NCI-H2196 (cell line): ENCODE data around the gene TAGLN.
"Not testable (repeated sequence)": the region's sequence is repeated elsewhere in the genome, so short reads cannot be mapped to it uniquely, and the experiment has no call there.

Experiments
- DNase-seq: peaks from one replicate; lab custom pipeline; 2025; ENCODE audit not compliant: unreplicated experiment; lab: John Stamatoyannopoulos, UW

The TAGLN gene

DNA sequence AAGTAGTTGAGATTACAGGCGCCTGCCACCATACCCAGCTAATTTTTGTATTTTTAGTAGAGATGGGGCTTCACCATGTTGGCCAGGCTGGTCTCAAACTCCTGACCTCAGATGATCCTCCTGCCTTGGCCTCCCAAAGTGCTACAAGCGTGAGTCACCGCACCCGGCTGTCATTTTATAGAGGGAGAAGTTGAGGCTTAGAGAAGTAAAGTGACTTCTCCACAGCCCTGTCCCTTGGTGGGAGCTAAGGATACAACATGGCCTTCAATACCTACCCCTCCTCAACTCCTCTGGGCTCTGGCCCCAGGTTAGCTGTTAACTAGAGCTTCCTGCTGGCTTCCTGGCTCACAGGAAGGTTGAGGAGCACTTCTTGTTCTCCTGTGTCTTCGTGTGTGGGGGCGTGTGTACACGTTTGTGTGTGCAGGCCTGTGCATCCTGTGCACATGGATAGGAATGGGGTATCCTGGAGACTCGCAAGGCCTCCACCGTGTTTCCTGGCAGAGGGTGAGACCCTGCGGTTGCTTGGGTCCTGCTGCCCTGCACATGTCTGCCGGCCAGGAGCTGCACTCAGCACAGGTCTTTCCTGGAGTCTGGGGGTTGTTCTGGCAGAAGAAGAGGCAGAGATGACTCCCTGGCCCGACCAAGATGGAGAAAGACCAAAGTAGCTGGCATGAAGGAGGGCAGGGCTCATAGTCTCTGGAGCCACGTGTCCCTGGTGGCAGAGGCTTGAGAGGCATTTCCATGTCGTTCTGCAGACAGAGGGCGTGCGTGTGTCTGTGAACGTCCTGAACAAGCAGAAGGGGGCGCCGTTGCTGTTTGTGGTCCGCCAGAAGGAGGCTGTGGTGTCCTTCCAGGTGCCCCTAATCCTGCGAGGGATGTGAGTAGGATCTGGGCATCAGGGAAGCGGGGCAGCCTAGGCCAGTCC, 18.2 kb upstream of the TAGLN start:
- DNase-seq = peak; percentile 18

DNA sequence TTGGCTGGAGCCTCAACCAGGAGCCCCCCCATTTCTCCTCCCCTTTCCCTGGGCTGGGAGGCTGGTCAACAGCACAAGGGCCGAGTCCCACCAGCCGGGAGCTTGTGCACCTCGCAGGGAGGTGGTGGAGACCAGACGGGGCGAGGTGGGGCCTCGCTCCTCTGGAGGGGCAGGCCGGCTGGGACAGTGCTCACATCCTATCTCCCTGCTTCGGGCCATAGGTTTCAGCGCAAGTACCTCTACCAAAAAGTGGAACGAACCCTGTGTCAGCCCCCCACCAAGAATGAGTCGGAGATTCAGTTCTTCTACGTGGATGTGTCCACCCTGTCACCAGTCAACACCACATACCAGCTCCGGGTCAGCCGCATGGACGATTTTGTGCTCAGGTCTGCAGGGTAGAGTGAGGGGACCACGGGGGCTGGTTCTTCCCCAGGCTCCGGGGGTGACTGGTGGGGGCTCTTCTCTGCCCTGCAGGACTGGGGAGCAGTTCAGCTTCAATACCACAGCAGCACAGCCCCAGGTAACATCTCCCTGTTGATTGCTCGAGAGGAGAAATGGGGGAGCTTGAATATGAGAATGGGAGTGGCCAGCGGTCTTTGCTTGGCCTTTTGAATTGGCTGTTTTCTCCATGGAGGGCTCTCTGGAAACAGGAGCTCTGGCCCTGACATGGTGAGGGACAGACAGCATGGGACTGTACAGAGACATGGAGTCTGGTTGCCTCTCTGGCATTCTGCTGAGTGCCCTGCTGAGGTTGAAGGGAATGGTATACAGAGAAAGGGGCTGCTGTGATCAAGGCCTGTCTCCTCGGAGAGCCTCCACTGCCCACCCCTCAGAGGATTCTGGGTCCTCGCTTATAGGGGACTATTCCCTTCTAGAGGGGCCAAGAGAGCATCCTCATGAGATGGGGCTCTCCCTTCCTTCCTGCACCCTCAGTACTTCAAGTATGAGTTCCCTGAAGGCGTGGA, 17.3 kb upstream of the TAGLN start:
- DNase-seq = no peak

DNA sequence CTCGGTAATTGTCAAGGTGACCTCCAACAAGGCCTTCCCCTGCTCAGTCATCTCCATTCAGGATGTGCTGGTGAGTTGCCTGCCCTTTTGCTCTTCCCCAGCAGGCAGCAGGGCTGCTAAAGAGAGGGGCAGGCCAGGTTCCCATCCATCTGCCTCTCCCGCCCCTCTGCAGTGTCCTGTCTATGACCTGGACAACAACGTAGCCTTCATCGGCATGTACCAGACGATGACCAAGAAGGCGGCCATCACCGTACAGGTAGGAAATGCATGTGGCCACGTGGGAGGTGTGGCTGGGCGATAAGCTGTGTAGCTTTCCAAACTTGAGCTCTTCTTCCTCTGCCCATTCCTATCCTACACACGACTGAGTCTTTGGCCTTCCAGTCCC, 16.6 kb upstream of the TAGLN start:
- DNase-seq = no peak

DNA sequence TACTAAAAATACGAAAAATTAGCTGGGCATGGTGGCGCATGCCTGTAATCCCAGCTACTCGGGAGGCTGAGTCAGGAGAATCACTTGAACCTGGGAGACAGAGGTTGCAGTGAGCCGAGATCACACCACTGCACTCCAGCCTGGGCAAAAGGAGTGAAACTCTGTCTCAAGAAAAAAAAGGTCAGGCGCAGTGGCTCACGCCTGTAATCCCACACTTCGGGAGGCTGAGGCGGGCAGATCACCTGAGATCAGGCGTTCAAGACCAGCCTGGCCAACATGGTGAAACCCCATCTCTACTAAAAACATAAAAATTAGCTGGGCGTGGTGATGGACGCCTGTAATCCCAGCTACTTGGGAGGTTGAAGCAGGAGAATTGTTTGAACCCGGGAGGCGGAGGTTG, 16.0 kb upstream of the TAGLN start:
- not testable (repeated sequence) for DNase-seq

DNA sequence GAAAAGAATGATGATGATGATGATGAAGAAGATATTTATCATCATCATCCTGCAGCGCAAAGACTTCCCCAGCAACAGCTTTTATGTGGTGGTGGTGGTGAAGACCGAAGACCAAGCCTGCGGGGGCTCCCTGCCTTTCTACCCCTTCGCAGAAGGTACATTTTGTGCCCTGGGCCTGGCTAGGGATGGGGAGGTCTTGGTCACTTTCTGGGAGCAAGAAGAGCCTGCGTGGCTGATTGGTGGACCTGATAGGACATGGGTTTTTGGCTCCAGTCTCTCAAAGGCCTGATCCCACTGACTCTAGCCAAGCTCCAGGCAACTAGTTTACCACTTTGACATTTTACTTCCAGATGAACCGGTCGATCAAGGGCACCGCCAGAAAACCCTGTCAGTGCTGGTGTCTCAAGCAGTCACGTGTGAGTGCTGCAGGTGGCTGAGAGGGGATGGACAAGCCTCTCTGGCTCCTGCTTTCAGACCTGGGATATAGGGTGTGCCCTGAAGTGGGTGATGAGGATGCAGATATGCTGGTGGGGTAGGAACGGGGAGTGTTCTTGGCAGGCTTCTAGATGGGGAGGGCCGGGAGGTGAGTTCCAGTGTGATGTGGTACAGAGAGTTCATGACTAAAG, 15.3 kb upstream of the TAGLN start:
- no peak for DNase-seq

DNA sequence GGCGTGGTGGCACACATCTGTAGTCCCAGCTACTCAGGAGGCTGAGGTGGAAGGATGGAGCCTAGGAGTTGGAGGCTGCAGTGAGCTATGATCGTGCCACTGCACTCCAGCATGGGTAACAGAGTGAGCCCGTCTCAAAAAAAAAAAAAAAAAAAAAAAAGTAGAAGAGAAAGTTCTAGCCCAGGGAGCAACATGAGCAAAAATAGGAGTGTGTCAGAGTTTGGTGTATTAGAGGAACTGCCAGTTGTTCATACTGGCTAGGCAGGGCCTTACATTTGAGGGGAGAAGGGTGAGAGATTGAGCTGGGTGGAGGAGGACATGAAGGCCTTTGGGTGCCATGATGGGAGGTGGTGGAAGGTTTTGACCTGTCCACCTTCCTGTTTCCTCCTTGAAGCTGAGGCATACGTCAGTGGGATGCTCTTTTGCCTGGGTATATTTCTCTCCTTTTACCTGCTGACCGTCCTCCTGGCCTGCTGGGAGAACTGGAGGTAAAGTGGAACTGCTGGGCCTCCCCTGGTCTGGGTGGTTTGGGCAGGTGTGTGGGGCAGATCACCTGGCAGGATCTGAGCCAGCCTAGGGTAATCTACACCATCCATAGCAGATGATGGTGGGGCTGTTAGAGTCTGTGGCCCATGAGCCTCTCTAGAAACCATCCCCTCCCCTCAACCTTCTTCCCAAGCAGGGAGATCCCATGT, 13.3 kb upstream of the TAGLN start:
- DNase-seq = no peak

DNA sequence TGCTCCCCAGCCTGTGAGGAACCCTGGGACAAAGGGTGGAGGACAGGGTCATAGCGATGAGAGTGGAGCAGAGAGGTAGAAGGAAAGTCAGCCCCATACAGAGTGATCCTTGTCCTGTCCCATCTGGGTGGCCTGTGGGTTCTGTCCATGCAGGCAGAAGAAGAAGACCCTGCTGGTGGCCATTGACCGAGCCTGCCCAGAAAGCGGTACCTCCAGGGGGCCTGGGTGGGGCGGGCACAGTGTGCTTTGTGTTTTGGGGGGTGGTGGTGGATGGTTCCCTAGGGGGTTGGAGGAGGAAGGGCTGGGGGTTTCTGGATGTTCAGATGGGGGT, 12.8 kb upstream of the TAGLN start:
- no peak for DNase-seq

DNA sequence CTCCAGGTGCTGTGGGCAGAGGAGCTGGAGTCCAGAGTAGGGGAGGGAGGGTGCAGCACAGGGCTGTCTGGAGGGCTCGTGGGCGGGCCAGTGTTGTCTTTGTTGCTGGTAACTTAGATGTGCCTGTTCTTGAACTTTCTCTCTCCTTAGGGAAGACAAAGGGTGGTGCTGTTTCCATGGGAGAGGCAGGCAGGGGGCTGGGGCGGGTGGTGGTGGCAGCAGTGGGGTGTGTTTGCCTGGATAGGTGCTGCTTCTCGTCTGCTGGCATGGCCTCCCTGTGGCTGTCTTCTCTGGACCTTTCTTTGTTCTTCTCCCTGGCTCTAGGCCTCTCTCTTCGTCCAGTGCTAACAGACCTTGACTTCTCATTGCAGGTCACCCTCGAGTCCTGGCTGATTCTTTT, 12.2 kb upstream of the TAGLN start:
- no peak for DNase-seq

DNA sequence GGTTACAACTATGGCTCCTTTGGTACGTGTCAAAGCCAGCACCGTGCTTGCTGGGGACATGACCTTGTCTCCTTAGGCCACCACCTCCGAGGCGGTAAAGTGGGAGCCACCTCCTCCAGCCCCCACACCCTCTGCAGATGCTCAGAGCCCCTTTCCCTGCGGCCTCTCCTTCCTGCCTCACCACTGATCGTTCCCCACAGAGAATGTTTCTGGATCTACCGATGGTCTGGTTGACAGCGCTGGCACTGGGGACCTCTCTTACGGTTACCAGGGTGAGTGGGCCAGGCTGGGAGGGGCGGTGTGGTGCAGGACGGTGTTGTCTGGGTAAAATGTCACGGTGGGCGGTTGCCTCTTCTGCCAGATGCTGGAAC, 11.8 kb upstream of the TAGLN start:
- no peak for DNase-seq

DNA sequence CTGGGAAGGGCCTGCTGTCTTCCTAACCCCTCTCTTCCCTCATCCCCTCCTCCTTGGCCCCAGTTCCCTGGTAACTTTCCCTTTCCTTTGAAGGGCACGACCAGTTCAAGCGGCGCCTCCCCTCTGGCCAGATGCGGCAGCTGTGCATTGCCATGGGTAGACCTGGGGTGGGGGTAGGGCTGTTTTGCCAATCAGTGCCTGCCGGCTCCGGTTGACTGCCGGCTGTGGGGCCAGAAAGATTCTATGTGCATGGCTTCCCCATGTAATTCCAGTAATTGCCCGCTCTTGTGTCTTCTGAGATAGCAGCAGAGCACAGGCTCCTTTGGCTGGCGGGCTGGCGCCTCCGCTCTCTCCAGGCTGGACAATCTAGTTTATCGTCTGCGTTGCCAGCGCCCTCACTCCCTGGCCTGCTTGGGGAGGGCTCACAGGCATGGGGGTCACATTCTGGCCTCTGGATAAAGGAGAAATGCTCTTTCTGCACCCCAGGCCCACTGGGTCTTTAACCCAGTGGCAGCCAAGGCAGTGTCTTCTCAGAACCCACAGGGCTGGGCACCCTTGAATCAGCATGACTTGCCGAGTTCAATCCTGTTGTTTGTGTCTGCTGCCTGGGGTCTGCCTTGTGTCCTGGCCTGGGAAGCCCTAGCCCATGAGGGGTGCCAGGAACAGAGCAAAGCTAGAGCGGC, 11.2 kb upstream of the TAGLN start:
- DNase-seq = no peak

DNA sequence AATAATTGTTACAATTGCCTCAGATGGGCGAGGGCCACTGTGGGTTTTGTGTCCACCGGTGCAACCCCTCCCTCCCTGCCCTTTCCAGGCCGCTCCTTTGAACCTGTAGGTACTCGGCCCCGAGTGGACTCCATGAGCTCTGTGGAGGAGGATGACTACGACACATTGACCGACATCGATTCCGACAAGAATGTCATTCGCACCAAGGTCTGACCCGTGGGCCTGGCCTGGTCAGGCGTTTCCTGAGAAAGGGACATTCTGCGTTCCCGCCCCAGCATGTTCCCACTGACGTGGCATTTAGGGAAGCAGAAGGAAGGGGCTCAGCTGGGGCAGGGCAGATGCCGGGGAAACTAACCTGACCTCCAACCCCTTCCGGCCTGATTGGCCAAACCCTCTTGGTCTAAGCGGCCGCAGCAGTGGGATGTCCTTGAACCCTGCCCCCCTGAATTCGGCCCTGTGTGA, 10.5 kb upstream of the TAGLN start:
- no peak for DNase-seq

DNA sequence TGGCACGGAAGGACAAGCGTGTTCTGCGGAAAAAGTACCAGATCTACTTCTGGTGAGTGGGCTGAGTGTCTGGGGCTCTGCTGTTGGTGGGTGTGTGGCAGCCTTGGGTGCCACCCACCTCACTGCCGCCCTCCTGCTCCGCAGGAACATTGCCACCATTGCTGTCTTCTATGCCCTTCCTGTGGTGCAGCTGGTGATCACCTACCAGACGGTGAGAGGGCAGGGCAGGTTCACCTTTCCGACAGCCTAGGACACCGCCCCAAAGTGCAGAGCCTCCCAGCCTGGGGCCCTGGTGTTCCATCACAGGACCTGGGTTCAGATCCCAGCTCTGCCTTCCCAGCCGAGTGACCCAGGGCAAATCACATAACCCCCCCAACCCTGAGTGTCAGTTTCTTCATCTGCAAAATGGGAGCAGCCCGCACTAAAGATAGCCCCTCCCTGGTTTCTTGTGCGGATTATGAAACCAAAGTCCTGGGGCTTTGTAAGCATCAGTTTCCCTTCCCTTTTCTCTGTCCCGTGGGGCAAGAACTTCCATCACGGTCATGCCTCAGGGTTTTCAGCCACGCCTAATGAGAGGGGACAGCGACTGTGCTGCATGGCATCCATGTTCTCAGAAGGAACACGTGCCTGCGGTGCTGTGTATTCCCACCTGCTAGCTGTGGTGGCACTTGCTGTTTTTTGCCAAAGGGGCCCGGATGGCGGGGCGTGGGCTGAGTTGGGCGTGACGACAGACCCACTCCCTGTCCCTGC, 9.8 kb upstream of the TAGLN start:
- no peak for DNase-seq

DNA sequence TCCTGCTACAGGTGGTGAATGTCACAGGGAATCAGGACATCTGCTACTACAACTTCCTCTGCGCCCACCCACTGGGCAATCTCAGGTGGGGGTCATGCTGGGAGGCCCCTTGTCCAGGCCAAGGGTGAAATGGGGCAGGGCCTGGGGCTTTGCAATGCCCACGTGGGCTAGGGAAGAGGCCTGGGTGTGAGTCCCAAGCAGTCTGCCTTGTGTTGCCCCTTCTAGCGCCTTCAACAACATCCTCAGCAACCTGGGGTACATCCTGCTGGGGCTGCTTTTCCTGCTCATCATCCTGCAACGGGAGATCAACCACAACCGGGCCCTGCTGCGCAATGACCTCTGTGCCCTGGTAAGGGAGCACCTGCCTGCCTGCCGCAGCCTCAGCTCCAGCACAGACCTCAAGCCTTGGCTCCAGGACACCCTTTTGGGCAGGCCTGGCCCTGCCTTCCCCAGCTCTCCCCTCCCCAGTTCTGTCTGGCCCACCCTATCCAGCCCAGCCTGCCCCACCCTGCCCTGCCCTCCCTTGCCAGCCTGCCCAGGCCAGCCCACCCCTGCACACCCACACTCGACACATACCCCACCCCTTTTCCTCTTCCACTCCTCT, 9.1 kb upstream of the TAGLN start:
- DNase-seq = no peak

DNA sequence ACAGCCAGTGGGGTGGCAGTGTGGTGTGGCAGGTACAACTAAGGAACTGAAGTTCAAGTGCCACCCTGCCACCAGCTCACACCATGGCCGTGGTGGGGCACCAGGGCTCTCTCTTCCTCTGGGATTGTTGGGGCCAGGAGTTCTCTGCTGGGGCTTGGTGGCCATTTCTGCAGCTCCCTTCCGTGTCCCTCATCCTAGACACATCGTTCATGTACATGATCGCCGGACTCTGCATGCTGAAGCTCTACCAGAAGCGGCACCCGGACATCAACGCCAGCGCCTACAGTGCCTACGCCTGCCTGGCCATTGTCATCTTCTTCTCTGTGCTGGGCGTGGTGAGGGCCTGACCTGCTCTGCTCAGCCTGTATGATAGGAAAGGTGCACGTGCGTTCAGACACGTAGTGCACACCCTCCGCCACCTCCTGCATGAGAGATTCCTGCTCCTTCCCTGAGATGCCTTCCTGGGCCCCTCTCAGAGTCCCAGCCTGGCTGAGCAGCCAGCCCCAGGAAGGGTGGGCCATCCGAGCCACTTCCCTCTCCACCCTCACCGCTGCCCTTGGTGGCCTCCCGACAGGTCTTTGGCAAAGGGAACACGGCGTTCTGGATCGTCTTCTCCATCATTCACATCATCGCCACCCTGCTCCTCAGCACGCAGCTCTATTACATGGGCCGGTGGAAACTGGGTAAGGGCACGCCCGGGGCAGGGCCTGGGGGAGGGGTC, 7.3 kb upstream of the TAGLN start:
- DNase-seq = no peak

DNA sequence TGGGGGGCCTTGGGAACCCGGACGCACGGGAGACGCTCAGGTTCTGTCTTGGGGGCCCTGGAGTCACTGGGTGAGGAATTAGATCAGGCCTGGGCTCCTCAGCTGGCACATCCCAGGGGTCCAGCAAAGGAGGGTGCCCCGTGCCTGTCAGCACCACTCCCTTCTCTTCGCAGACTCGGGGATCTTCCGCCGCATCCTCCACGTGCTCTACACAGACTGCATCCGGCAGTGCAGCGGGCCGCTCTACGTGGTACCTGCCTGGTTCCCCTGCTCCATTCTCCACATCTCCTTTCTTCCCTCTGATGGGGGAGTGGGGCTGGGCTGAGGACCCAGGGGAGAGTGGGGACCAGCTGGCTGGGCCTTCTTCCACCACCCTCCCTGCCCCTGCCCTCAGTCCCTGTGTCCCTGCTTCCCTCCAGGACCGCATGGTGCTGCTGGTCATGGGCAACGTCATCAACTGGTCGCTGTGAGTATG, 6.7 kb upstream of the TAGLN start:
- DNase-seq = no peak

DNA sequence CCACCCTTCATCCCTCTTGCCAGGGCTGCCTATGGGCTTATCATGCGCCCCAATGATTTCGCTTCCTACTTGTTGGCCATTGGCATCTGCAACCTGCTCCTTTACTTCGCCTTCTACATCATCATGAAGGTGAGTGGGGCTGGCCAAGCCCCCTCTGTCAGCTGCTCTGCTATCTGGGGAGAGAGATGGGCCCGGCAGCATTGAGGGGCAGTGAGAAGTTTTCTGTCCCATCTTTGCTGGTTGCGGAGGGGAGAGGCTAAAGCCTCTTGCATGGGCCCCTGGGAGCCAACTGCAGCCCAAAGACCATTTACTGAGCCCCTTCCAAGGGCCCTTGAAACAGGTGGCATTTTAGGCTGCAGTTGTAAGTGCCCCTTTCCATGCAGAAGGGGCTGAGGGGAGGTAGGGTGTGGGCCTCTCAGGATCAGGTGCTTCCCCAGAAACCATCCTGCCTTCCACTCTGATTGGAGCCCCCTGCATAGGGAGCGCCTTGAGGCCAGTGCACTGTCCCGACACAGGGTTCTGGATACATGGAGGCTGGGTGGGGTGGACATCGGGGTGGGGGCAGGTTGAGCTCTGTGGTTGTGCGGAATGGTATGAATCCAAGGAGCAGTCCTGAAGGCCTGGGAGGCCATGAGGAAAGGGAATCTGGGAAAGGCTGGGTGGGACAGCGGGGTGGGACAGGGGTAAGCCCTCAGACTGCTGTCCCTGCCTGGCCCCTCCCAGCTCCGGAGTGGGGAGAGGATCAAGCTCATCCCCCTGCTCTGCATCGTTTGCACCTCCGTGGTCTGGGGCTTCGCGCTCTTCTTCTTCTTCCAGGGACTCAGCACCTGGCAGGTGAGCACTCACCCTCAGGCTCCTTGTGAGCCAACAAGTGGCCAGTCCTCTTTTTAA, 5.8 kb upstream of the TAGLN start:
- DNase-seq = no peak

DNA sequence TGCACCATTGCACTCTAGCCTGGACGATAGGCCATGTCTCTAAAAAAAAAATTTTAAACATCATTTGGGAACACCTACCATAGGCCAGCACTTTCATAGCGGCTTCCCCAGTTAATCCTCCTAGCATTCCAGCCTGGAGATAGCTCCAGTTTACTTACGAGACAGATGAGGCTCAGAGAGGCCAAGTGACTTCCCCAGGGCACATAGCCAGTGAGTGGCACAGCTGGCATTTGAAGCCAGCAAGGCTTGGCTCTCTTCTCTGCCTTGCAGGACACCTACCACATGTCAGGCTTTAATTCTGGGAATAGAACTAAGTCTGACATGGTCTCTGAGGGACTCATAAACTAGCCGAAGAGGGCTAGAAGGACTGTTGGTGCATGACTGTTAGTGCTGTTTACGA, 4.9 kb upstream of the TAGLN start:
- no peak for DNase-seq

DNA sequence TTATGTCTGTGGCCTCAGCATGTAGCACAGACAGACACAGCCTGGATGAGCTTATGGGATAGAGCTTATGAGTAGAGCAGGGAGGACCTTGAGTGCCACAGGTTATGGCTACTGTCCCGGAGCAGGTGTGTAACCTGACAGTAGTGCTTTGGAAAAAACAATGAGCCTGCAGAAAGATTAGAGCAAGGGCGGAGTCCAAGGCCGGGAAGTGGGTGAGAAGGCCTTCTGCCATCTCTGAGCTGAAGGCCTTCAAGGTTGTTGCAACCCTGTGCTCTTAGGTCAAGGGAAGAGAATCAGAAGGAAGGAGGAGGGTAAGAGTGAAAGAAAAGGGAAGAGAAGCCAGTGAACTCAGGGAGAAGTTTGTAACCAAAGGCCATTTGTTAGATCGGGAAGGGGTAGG, 3.9 kb upstream of the TAGLN start:
- DNase-seq = no peak
